SK-N-DZ (cell line): Measurements from ENCODE around the gene MVB12B.

Source experiments
- DNase-seq: peaks from one replicate; pipeline ENCODE4 v3.0.0-alpha.2; 2015; ENCODE audit warnings: low spot score

MVB12B gene

DNA sequence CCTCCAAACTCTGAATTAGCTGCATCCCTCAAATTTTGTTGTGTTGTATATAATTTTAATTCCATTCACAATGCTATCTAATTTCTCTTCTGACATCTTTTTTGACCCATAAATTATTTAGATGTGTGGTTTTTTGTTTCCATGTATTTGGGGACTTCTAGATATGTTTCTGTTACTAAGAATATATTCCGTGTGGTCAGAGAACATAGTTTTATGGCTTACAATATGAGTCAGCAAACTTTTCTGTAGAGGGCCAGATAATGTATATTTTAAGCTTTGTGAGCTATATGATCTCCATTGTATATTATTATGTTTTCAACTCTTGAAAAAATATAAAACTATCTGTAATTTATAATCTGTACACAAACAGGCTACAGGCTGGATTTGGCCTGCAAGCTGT lies 33.4 kb downstream of the MVB12B start:
- no peak for DNase-seq

DNA sequence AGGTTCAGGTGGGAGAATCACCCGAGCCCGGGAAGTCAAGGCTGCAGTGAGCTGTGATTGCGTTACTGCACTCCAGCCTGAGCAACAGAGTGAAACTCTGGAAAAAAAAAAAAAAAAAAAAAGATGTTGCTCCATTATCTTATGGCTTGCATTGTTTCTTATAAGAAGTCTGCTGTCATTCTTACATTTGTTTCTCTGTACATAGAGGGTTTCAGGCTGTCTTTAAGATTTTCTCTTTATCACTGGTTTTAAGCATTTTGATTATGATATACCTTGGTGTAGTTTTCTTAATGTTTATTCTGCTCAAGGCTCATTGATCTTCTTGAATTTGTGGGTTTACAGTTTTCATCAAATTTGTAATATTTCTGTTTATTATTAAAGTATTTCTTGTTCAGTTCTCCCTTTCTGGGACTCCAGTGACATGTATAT lies 35.2 kb downstream of the MVB12B start:
- DNase-seq, result no peak

DNA sequence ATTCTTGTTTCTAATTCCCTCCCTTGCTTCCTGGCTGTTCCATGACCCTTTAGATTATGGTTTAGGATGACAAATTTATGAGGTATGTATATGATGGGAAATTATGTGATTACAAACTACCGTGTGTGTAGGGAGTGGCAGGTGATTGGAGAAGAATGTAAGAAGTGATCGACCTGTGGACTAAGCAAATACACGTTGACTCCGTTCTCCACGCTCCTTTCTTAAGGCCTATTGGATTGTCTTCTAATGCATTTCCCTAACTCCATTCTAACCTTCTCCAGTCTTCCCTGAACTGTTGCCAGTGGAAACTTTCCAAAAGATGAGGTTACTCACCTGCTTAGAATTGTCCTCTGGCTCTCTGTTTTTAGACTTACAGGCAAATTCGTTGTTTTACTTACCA lies 36.6 kb downstream of the MVB12B start:
- DNase-seq, result no peak

DNA sequence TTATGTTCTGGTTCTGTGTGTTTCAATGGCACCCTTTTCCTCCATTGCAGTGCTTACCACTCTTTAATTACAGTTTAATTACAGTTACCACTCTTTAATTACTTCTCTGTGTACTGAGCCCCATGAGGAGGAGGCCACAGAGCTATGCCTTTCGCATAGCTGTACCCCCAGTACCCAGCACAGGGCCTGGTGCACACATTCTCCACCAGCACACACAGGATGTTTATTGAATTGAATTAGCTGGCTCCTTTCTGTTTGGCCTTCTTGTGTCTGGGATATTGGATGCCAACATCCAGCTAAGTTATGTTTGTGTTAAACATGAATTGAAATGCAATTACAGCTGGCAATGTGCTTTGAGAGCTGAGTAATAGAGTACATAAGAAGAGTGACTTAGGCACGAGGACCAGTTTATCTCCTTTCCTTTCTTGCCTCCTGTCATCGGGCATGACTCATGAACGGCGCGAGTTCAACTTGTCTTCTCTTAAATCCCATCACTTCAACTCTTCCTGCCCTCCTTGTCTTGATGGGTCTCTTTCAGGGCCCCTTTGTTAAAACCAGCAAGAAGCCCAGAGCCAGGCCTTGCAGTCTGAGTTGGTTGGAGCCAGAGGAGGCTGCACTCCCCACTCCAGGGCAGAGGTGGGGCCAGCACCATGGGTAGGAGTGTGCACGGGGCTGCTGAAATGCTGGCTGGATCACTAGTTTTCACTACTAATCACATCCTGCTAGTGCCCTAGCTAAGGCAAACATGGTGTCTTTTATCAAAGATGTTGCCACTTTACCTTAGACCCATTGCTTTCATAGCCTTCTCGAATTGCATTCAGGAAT lies 37.4 kb downstream of the MVB12B start:
- DNase-seq, result no peak

DNA sequence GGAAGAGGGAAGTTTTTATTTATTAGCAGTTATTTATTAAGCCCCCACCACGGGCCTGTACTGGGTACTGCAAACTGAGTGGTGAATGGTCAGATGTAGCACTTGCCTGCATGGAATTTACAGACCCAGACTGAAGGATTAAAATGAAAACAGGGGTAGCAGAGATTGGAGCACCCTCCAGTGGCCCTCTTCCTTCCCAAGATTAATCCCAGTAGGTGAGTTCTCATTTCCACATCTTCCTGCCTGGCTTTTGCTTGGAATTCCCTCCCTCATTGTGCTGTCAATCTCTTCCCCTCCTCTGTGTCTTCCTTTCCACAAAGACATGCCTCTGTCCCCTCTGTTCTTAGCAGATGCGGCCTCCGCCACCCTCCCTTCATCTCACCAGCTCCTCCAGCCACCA lies 39.2 kb downstream of the MVB12B start:
- DNase-seq, result no peak

DNA sequence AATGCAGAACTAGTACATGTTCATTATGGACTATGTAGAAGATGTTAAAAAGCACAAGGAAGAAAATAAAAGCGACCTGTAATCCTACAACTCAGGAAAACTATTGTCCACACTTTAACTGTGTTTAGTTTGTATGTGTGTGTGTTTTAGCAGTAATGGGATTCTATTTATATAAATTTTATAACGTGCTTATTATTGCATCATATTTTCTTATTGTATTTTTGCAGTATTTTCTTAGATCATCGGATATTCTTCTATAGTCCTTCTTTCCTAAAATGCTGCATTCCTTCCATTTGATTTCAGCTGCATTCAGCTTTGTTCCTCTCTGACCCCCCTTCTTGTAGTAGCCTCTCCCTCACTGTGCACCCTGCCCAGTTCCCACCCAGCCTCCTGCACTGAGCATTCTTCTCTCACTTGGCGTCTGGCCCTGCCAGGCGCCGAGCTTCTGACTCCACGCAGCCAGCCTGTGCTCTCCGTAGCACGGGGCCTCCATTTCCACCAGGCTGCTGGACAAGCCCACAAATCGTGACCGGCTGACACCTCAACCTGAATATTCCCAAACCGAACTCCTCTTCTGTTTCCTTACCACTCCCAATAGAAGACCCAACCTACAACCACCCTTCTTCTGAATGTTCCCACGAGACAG lies 39.9 kb downstream of the MVB12B start:
- no peak for DNase-seq

DNA sequence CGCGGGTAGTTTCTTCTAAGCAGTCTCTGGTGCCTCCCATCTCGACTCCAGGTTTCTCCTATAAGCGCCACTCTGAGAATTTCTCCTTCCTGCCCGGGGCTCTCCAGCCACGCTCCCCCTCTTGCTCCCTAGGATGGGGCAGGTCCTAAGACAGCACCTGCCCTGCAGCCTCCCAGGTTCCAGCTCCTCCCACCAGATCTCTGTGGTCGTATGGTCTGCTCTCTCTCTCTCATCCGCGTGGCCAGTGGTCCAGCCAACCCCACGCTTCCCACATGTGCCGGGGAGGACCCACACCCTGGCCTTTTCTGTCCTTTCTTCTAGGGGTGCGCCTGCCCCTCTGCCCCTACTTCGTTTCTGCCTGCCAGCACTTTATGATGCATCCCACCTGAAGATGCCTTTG lies 40.5 kb downstream of the MVB12B start:
- no peak for DNase-seq

DNA sequence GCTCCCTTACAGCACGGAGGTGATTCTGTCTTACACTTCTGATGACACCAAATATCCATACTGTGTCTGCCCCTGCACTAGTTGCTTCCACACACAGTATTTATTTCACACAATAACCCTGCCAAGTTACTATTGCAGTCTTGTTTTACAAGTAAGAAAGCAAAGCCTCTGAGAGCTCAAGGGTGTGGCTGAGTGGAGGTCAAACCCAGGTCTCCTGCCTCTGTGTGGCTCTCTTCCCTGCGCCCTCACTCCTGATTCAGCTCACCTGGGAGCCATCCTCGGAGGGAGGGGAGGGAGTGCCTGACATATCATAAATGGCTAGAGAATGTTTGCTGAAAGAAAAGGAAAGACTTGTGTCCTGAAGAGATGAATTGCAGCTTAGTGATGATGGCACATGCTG lies 41.0 kb downstream of the MVB12B start:
- no peak for DNase-seq

DNA sequence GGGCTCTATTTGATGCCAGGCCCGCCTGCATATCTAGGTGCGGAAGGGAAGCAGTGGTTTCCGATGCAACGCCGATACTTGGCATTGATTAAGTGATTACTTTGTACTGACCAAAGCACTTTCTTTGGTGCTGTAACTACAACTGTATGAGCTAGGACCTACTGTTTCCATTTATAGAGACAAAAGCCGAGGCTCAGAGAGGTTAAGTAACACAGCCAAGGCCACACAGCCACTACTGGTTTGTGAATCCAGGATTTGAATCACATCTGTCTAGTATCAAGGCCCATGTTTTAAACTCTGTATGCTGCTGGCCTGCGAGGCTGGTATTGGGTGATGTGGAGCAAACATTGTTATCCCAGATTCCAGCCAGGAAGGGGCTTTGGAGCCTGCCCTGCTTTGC lies 41.4 kb downstream of the MVB12B start:
- DNase-seq, result no peak

DNA sequence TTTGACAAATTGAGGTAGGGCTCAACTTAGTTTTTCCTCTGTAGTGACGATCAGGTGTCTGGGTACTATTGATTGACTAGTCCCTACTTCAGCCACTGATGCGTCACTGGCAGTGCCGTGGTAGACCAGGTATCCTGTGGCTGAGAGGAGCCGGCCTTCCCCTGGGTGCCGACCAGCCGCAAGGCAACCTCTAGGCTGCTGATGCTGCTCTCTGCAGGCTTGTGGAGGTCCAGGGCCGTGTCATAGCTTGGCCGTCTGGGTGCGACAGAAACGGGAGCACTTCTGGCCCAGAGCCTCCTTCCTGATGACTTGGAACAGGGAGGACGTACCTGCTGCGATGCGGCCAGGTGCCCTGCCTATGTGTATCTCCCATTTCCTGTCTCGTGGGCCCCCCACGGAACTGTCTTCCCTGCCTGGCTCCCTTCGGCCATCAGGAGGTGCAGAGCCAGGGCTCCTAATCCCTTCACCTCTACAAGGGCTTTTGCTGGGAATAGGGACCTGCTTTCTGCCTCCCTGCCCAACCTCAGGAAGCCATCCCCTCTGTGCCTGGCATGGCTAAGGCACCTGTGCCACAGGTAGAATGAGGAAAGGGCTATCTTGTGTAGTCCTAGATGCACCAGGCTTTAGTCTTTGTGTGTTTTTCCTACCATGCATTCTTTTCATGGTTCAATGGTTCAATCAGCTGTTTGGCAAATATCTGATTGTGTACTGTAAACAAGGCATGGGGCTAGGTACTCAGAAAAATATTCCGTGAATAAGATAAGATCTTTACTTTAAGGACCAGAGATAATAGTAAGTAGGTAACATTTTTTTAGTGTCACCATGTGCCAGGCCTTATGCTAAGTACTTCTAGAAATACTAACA lies 44.6 kb downstream of the MVB12B start:
- DNase-seq, result no peak

DNA sequence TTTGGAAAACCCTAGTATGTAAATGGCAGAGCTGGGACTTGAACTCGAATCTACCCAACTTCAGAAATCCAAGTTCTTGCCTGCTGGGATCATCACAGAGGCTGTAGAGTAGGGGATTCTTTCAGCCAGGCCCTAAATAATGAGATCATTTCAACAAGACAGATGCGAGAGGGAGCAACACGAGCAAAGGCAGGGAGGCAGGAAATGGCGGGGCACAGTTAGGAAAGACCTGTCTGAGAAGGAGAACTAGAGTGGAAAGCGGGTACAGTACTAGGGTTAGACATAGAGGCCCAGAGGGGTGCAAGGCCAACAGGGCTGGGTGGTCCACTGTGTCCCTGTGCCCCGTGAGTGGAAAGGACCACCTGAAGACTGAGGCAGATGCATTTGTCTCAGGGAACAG lies 46.1 kb downstream of the MVB12B start:
- DNase-seq, result no peak

DNA sequence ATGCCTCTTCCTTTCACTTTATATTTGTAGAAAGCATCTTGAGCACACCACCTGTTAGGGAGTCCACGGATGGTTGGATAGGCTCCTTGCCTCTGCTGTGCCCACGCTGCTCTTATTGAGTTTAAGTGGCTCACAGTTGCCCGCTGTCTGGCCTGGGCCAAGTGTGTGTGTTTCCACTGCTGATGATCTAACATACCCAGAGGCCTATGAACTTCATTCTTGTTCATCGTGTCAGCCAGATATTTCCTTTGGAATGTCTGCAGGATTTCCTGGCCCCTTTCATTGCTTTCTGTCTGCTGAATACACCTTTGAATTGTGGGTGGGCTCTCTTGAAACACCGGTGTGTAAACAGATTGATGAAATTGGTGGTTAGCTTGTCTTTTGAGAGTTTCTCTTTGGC lies 46.6 kb downstream of the MVB12B start:
- no peak for DNase-seq

DNA sequence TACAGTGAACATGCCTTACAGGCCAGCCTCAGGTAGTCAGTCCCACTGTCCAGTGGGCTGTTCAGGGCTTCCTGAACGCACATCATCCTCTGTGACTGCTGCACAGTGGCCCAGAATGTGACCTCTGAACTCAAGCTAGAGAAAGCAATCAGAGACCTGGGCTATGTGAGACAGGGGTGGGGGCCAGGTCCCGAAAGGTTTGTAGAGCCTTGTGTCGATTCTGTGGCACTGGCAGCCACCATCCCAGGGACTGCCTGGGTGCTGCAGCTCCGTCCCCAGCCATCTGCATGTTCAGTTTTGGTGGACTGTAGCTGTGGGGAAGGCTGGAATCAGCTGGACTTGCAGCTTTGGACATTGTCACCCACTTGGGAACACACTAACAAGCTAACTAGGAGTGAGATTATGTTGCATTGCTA lies 47.7 kb downstream of the MVB12B start:
- no peak for DNase-seq

DNA sequence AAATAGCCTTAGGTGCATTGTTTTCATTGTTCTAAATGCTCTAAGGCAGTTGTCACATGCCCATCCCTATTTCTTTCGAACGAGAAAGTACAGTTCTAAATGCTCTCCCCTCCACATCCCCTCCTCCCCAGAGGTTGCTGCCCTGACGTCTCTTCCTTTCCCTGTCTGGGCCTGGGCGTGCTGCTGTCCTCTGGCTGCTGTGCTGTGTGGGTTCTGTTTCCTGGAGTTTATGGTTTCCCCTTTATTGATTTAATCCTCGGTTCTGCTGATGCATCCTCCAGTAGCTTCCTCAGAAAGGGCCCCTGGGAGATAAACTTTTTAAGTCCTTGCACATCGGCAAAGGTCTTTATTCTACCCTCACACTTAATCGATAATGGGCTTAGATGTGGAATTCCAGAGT lies 48.8 kb downstream of the MVB12B start:
- DNase-seq, result no peak

DNA sequence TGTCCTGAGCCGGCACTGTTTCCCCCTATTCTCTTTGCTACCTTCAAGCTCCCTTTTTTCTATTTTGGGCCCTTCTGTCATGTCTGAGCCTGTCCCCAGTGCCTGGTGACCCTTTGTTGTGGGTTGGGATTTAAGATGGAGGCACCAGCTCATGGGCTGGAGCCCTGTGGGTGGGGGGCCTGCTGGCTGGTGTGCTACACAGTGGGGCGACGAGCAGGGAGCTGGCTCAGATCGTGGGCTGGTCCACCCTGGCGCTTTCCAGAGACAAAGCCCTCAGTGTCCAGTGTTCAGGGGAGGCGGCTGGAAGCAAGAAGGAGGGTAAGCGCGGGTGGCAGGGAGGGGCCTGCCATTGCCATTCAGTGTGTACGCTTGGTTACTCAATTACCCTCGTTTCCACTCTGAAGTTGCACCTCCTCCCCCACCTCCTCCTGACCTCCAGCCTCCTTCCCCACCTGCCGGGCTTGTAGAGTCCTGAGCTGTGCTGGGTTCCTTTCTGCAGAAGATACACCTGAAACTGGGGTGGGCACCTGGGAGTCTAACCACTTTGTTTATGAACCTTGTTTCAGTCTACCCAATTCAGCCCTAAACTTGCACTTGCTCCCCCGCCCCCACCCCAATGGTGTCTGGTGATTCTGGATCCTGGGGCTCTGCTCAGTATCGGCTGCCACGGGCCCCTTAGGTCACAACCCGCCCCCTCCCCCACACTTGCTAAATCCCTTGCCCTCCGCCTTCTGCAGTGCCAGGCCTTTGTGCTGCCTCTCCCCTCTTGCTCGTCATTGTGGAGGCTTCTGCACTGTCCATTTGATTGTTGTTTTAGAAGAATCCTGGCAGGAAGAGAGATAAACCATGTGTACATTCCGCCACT lies 49.9 kb downstream of the MVB12B start:
- peak; percentile 29 for DNase-seq

DNA sequence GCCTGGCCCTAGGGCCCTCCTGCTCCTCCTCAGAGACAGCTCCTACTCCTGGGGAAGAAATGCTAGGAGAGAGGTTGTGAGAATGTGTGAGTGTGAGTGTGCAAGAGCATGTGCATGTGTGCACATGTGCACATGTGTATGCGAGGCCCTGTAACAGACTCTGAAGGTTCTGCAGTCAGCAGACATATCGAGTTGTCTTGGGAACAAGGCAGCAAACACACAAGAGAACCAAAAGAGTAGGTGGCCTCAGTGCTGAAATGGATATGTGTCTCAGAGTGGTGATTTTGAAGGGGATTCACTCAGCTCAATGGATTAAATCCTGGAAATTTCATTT lies 50.5 kb downstream of the MVB12B start:
- no peak for DNase-seq

DNA sequence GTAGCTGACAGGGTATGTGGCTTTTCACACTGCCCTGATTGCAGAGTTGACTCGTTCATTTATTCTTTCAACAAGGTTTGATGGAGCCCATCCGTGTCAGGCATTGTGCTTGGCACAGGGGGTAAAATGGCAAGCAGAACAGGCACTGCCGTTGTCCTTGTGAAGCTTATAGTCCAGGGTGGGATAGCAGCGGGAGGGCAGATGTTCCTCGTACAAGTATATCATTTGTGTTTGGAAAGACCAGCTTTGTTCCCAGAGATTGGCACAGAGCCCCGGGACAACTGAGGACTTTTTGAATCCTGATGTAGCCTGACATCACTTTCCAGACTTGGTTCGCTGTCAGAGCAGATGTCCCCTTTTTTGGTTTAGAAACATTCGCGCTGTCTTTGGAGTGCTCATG lies 50.9 kb downstream of the MVB12B start:
- DNase-seq, result no peak

DNA sequence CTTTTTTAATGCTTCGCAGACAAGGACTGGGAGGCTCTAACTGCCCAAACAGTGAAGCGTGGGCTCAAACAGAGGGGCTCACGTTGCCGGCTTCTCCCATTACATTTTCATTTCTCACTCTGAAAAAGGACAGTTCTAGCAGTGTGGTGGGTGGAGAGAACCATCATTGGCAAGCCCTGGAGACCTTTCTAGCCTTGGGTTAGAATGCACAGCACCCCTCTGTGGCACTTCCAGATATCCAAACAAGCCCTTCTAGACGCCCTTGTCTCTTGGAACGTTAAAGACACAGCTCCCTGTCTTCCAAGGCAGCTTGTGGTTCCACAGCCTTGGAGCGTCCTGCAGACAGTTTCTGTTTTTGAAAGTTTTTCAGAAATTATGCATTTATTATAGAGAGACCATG lies 52.1 kb downstream of the MVB12B start:
- DNase-seq, result no peak

DNA sequence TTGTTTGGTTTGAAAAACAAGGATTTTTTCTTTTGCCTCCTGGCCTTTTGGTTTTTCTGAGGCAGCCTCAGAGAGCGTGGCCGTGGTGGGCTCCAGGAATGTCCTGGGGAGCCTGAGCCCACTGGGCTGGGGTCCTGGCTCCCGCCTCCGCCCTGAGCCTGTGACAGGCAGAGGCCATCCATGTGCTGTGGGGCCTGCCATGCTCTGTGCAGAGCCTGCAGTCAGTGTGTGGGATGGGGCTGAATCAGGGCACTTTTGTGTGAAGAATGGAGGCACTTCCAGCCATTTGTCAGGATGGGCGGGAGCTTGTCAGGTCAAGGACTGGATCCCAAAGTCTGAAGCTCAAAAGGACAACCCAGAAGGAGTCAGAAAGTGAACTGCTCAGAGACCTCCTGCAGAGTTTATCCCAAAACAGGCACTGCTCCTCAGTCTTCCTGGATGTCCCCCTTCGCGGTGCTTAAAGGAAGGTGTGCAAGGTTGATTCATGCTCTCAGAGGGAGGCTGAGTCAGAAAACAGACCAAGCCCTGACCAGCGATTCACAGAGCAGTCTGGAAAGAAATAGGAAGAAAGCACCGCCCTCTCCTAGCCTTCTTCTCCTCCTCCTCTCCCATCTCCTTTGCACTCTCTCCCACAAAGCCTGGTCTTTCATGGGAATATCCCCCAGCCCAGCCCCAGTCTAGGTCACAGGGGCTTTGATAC lies 53.2 kb downstream of the MVB12B start:
- no peak for DNase-seq

DNA sequence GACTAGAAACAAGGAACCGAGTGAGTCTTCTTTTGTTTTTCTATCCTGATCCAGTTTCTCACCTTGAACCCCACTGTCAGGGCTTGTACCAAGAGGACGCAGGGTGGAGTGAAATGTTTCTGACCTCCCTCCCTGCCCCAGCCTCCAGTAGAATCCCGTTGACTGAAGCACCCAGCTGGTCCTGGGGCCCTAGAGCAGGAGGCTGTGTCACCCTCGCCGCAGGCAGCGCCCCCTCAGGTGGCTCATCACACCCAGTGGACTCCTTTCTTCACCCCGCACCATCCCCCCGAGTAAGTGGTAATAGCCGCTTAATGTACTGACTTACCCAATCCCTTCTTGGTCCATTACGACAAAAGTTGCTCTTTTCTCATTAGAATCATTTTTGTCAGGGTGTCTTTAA lies 53.8 kb downstream of the MVB12B start:
- no peak for DNase-seq

DNA sequence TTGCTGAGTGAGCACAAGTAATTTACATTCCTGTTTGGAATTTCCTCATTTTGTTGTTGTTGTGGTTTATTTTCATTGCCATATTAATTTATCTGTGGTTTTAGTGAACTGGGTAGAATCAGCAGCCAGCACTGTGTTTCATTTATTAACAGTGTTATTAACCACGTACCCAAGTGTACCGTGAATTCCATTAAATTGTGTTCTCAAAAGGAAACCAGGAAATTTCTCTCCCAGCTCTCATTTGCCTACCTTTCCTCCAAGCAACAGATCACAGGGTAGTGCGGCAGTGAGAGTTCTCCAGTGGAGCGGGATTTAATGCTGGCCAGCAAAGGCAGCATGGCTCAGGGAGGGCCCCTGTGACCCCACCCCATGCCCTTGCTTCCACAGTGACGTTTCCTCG lies 54.6 kb downstream of the MVB12B start:
- DNase-seq, result no peak
